C4-2B (cell line): ENCODE data around the gene TBC1D2.

Source experiments
- CTCF ChIP-seq: fragments of 450-650 bp; conservative IDR thresholded peaks from 2 replicates; pipeline ENCODE4 v1.5.1; 2017; ENCODE audit warnings: mild to moderate bottlenecking
- ZFX ChIP-seq: fragments of 450-650 bp; IDR thresholded peaks from 2 replicates; pipeline ENCODE4 v1.6.1; 2017

DNA sequence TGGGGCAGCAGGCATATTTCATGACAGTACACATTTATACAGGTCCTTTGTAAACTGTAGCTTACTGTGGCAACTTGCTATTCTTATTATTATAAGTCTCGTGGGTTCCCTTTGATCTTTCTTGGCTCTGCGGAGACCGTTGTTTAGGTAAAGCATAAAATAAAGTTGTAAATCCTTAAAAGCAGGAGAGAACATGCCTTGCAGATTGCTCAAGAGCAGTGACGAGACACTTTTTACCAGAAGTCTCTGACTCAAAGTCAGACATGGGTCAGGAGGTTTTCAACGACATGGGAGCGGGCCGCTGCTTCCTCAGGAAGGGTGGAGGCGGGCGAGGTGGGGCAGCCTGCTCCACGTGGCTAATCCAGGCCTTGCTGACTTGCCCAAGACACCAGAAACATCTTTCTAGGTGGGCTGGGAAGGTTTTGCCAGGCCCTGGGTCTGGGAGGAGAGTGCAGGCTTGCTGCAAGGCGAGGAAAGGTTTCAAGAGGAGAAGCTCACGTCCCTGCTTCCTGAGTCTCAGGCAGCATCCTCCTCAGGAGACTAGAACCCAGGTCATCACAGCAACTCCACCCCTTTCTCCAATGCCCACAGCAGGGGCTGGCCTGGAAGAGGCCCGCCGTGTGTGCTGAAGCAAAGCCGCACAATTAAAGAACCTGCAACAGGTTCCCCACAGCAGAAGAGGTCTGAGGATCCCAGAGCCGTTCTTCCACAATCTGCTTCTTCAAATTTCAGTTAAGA is 6.5 kb downstream of the TBC1D2 start:
- TF ChIP-seq CTCF = no peak
- TF ChIP-seq ZFX = no peak
